Purkinje cell (primary cell): ENCODE results near the gene CRYBB2. TPM values are rescaled to one million over a fixed set of nuclear protein-coding genes. Genes with fewer than 3 reads are reported as not detected.

Experiments used
- polyA plus RNA-seq: library from polyadenylated mRNA; unstranded; fragments of >200 nt; fragmentation: Nextera tagmentation; gene quantifications from 2 replicates; pipeline ENCODE4 v1.2.1, GENCODE V29; 2014

The CRYBB2 gene
- 0.63 and 0.83 TPM in 2 replicates for polyA plus RNA-seq

GRCh38 chr22:25219211-25219689 is at the start of gene CRYBB2:
Gene CRYBB2 (plus strand): TSS chr22:25219639. CDS start chr22:25221430, 1,791 bp downstream.

GRCh38 chr22:25199731-25200520 is 19.5 kb upstream of the CRYBB2 start, which contains the start of gene CRYBB3:
Gene CRYBB3 (plus strand): TSS chr22:25199858. CDS start chr22:25201397, 1,539 bp downstream.

Other genes starting within 250 kb of the CRYBB2 start
- gene CRYBB3, start 19.8 kb upstream of the CRYBB2 start, polyA plus RNA-seq: not detected in 2 replicates